T-helper 2 cell treated with Interferon-gamma antibody and Interleukin-4, amounts not matched to agents 5 μg/mL and 100 μg/mL, for 36 hours (primary cell): ENCODE measurements around the gene CMC1.
"Not testable (repeated sequence)": the region's sequence is repeated elsewhere in the genome, so short reads cannot be mapped to it uniquely, and the experiment has no call there.

Source experiments
- DNase-seq: peaks from one replicate; pipeline ENCODE4 v3.0.0; 2021; ENCODE audit warnings: low spot score
- H3K27ac Mint-ChIP-seq: one replicate; pipeline ENCODE4 v1.8.0; 2021; ENCODE audit warnings: mild to moderate bottlenecking, mixed read lengths
- H3K27me3 Mint-ChIP-seq: one replicate; pipeline ENCODE4 v1.8.0; 2021; ENCODE audit warnings: low read depth, mixed read lengths
- H3K36me3 Mint-ChIP-seq: one replicate; pipeline ENCODE4 v1.8.0; 2021; ENCODE audit warnings: low read depth, mixed read lengths
- H3K4me1 Mint-ChIP-seq: one replicate; pipeline ENCODE4 v1.8.0; 2021; ENCODE audit warnings: low read depth, mixed read lengths
- H3K4me3 Mint-ChIP-seq: one replicate; pipeline ENCODE4 v1.8.0; 2022; ENCODE audit warnings: mild to moderate bottlenecking, moderate library complexity, mixed read lengths
- H3K9me3 Mint-ChIP-seq: one replicate; pipeline ENCODE4 v1.8.0; 2021; ENCODE audit warnings: mixed read lengths

CMC1 gene, protein sequence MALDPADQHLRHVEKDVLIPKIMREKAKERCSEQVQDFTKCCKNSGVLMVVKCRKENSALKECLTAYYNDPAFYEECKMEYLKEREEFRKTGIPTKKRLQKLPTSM

DNA sequence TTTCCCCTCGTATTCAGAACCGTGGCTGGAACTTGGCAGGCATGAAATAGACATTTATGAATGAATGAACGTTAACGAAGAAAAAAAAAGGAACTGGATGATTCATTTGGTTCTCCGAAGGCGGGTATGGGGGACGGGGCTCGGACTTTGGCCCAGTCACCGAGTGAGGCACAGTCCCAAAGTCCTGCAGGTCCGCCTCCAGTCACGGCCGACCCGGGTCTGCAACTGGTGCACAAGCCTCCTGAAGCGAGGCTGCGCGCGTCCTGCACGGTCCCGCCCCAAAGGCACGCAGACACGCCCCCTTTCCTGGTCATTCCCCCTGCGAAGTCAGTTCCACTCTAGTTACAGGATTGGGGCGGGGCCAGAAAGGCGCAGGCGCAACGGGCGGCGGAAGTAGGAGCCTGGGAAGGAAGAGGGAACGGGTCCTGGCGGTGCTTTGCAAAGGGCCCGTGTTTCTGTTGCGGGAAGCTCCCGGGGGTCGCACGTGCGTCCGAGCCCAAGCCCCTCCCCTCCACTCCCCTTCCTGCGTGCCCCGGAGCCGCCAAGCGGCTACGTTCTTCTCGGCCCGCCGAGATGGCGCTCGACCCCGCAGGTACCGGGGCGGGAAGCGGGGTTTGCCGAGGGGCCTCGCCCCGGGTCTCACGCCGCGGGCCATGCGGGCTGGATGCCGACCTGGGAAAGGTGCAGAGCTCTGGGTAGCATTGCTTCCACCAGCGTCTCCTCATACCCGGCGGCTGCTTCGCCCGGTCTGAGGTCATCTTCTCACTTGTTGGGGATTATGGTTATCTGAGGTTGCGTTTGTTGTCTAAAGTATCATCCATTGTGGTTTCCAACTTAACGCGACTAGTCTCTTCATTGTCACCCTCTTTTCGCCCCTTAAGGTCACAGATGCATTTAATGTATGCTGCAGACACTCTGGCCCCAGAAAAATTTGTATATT, at the start of gene CMC1:
CMC1 (plus strand) TSS at position 399 of the 940 bp plus-strand sequence; CDS start at position 574, 175 bp downstream.
- peak within 1 kb of the TSS; percentile 94 for H3K27ac Mint-ChIP-seq
- peaks cover 11% of the 10 kb centered on the region for H3K36me3 Mint-ChIP-seq
- H3K27me3 Mint-ChIP-seq = no peaks in the 10 kb centered on the region
- no peaks in the 10 kb centered on the region for H3K9me3 Mint-ChIP-seq
- DNase-seq = peak; percentile 94
- peak within 1 kb of the TSS; percentile 93 for H3K4me3 Mint-ChIP-seq
- peaks cover 32% of the 10 kb centered on the region for H3K4me1 Mint-ChIP-seq

DNA sequence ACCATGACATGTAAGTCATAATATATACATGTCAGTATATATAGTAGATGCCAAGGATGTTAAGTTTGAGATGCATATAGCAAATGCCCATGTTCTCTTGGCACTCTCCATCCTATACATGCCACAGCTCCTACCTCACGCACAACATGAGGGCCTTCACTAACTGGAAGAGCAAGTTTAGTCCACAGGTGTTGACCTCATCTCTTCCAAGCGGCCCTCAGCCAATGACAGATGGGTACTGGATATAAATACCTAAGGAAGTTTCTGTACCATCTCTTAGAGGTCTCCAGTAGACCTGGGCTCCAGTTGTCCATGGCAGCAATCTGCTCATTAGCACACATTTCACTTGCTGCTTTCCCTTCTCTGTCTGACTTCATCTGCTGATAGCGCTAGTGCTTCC, 43.3 kb upstream of the CMC1 start:
- no peak overlapping the region for H3K27ac Mint-ChIP-seq

DNA sequence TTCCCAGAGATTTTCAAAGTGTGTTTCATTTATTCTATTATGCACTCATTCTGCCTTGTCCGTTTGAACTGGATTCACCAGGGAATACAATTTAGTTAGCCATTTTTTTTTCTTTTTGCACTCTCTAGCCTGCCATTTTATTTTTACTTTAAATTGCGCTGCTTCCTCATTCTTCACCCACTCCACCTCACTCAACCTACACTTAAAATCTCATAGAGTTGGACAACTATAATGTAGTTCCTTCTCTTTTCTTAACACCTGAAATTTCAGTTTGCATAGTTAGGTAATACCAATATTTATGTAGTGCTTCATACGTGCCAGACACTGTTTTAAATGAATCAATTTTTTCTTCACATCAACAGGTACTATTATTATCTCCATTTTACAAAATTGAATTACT, 42.4 kb upstream of the CMC1 start:
- Mint-ChIP-seq H3K27ac (no peak overlapping the region), H3K4me3 (no peak overlapping the region), H3K36me3 (no peaks in the 10 kb centered on the region), H3K4me1 (no peaks in the 10 kb centered on the region), H3K27me3 (peaks cover 3% of the 10 kb centered on the region), H3K9me3 (no peaks in the 10 kb centered on the region)
- DNase-seq = no peak

More for the DNA sequence above, 43.3 kb upstream of the CMC1 start:
- no peaks in the 10 kb centered on the region for H3K9me3 Mint-ChIP-seq
- no peak for DNase-seq
- H3K36me3 Mint-ChIP-seq = no peaks in the 10 kb centered on the region
- H3K4me1 Mint-ChIP-seq = no peaks in the 10 kb centered on the region
- H3K27me3 Mint-ChIP-seq = peaks cover 3% of the 10 kb centered on the region
- no peak overlapping the region for H3K4me3 Mint-ChIP-seq

DNA sequence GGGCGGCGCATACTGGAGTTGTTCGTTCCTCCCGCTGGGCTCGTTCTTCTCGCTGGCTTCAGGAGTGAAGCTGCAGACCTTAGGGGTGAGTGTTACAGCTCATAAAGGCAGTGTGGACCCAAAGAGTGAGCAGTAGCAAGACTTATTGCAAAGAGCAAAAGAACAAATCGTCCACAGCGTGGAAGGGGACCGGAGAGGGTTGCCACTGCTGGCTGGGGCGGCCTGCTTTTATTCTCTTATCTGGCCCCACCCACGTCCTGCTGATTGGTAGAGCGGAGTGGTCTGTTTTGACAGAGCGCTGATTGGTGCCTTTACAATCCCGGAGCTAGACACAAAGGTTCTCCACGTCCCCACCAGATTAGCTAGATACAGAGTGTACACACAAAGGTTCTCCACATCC, 41.8 kb upstream of the CMC1 start:
- not testable (repeated sequence) for DNase-seq, H3K9me3 Mint-ChIP-seq, H3K27me3 Mint-ChIP-seq, H3K36me3 Mint-ChIP-seq, H3K4me1 Mint-ChIP-seq, H3K27ac Mint-ChIP-seq
- H3K4me3 Mint-ChIP-seq = peak overlapping the region; percentile 9

DNA sequence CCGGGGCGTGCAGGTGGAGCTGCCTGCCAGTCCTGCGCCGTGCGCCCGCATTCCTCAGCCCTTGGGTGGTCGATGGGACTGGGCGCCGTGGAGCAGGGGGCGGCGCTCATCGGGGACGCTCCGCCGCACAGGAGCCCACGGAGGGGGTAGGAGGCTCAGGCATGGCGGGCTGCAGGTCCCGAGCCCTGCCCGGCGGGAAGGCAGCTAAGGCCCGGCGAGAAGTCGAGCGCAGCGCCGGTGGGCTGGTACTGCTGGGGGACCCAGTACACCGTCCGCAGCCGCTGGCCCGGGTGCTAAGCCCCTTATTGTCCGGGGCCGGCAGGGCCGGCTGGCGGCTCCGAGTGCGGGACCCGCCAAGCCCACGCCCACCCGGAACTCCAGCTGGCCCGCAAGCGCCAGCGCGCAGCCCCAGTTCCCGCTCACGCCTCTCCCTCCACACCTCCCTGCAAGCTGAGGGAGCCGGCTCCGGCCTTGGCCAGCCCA, 41.0 kb upstream of the CMC1 start:
- H3K27ac Mint-ChIP-seq, H3K4me3 Mint-ChIP-seq, H3K27me3 Mint-ChIP-seq, H3K4me1 Mint-ChIP-seq, DNase-seq, H3K9me3 Mint-ChIP-seq, H3K36me3 Mint-ChIP-seq: not testable (repeated sequence)

DNA sequence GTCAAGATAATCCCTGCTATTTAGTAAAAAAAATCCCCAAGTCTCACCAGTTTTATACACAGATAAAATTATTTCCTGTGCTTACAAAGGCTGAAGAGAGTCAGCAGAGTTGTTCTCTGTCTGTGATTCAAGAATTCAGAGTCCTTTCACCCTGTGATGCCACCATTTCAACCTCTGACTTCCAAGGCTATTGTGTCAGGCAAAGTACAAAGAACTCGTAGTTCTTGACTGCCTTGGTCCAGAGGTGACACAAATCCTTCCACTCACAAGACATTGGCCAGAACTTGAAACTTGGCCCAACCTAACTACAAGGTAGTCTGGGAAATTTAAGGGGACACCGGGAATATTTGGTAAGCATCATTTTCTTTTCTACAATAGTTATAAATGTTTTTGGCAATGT, 34.9 kb upstream of the CMC1 start:
- Mint-ChIP-seq H3K36me3 (peaks cover 3% of the 10 kb centered on the region), H3K27ac (no peak overlapping the region), H3K4me3 (no peak overlapping the region), H3K9me3 (peaks cover 7% of the 10 kb centered on the region), H3K27me3 (no peaks in the 10 kb centered on the region), H3K4me1 (peaks cover 25% of the 10 kb centered on the region)
- DNase-seq = no peak

DNA sequence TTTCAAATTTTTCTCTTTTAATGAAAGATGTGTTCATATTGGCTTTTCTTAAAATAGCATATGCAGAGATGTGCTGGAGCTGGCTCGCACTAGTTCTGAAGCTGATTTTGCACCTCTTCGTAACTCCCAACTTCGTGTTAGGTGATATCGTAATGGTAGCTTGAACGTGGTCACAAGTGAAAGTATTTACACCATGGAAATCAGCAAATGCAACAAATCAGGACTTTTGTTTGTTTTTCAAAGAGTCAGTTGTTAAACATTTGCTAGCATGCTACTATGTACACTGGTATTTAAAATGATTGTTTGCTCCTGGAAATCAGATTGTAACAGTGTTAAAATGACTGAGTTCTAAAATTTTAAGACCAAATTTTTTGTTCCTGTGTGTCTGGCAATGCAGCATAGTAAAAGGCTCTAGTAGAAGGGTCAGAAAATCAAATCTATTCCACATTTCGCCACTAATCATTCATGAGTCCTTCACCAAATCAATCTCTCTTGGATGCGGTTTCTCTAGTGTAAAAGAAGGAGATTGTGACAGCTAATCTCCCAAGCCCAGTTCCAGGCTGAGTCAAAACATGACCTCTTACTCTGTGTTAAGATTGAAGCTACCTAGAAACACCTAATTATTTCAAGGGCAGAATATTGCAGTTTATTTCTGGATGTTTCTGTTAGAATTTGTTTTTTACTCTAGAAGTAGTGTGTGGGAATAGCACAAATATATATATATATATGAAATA, 34.3 kb upstream of the CMC1 start:
- H3K27ac Mint-ChIP-seq = no peak overlapping the region
- peaks cover 3% of the 10 kb centered on the region for H3K36me3 Mint-ChIP-seq
- no peak for DNase-seq
- peaks cover 31% of the 10 kb centered on the region for H3K4me1 Mint-ChIP-seq
- H3K9me3 Mint-ChIP-seq = peaks cover 9% of the 10 kb centered on the region
- H3K27me3 Mint-ChIP-seq = no peaks in the 10 kb centered on the region
- H3K4me3 Mint-ChIP-seq = no peak overlapping the region

DNA sequence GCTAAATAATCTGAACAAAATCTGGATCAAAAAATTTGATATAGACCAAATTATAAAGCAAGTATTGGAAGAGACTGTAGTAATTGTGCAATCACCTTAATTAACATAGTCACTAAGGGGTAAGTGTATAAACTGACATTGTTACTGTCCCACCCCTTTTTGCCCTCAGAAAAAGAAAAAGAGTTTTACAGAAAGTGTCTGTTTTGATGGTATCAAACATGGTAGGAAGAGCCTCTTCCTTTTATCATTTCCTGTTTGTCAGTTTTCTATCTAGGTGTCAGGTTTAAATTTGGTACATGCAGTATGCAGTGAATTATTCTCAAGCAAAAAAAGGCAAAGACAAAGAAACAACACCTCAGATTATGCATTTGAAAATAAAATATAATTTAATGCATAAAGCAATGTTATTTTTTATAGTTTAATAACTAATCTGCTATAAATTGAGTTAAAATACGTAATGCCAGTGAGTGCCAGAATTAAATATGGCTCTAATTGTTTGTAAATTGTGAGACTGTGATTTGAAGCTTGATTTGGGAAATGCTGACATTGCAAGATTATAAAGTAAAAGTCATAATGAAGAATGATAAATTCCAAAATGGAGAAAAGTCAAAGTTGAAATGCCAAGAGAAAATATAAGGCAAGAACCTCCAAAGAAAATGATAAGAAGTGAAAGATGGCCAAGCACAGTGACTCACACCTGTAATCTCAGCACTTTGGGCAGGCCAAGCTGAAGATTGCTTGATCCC, 30.3 kb upstream of the CMC1 start:
- peaks cover 35% of the 10 kb centered on the region for H3K4me1 Mint-ChIP-seq
- H3K4me3 Mint-ChIP-seq = peak overlapping the region; percentile 70
- no peak for DNase-seq
- H3K9me3 Mint-ChIP-seq = peaks cover 46% of the 10 kb centered on the region
- peaks cover 37% of the 10 kb centered on the region for H3K36me3 Mint-ChIP-seq
- H3K27me3 Mint-ChIP-seq = no peaks in the 10 kb centered on the region
- H3K27ac Mint-ChIP-seq = peak overlapping the region; percentile 76

DNA sequence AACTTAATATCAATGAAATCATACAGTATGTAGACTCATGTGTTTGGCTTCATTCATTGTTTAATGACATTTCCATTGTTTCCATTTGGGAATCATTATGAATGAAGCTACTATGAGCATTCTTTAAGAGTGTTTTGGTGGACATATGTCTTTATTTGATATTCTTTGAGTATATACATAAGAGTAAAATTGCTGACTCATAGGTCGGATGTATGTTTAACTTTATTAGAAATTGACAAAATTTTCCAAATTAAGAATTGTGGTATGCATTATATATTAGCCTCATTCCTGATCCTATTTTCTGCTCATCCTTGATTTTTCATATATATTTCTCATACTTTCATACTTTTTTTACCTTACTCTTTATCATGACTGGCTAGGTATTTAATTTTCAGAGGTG, 28.7 kb upstream of the CMC1 start:
- Mint-ChIP-seq H3K36me3 (peaks cover 43% of the 10 kb centered on the region), H3K9me3 (peaks cover 55% of the 10 kb centered on the region), H3K27me3 (no peaks in the 10 kb centered on the region), H3K4me1 (peaks cover 31% of the 10 kb centered on the region), H3K4me3 (no peak overlapping the region), H3K27ac (no peak overlapping the region)
- DNase-seq = no peak

DNA sequence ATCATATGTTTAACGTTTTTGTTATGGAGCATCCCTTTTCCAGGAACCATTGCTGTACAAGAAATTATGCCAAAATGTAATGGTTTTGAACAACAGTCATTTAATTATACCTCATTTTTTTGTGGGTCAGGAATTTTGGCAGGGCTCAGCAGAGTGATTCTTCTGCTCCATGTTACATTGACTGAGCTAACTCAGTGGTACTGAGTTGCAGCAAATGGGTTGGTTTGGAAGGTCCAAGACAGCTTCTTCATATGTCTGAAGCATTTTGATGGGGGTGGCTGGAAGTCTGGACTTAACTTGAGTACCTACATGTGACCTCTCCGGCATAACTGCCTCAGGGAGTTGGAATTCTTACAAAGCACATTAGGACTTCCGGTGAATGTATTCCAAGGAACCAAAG, 26.0 kb upstream of the CMC1 start:
- H3K9me3 Mint-ChIP-seq = peaks cover 68% of the 10 kb centered on the region
- peaks cover 33% of the 10 kb centered on the region for H3K4me1 Mint-ChIP-seq
- no peak overlapping the region for H3K4me3 Mint-ChIP-seq
- H3K27me3 Mint-ChIP-seq = no peaks in the 10 kb centered on the region
- no peak overlapping the region for H3K27ac Mint-ChIP-seq
- peaks cover 47% of the 10 kb centered on the region for H3K36me3 Mint-ChIP-seq
- no peak for DNase-seq

DNA sequence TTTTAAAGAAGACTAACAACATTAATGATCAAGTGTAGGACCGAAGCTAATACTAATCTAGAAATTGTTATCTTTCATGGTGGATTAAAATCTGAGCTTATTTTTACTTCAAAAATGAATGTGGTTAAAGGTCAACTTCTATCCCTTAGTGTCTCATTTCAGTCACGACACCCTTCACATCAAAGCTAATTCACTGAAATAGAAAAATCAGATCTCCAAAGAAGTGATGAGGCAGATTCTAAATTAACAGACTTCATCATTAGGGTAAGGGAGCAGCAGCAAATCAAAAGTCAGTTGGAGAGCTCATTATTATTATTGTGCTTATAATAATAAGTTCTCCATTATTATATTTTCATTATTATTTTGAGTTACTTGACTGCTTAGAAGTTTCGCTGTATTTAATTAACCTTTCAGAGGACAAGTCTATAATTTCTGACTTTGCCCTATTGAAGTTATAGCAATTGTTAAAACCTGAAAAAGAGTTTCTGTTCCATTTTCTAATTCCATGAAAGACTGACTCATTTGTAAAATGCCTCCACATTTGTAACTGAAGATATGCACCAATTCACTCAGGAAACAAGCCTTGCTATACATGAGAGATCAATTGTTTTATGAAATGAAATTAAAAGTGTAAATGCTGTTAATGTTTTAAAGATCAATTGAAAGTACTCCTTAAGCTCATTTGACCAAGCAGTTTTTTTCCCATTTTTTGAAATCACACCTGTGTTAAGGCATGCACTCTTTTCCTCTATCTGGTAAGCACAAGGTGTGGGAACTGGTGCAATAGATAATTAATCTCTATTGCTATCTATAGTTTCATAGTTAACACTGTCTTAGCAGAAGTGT, 23.1 kb upstream of the CMC1 start:
- H3K9me3 Mint-ChIP-seq = peaks cover 54% of the 10 kb centered on the region
- H3K27ac Mint-ChIP-seq = peak overlapping the region; percentile 62
- no peak for DNase-seq
- peaks cover 43% of the 10 kb centered on the region for H3K36me3 Mint-ChIP-seq
- no peak overlapping the region for H3K4me3 Mint-ChIP-seq
- no peaks in the 10 kb centered on the region for H3K27me3 Mint-ChIP-seq
- peaks cover 14% of the 10 kb centered on the region for H3K4me1 Mint-ChIP-seq

DNA sequence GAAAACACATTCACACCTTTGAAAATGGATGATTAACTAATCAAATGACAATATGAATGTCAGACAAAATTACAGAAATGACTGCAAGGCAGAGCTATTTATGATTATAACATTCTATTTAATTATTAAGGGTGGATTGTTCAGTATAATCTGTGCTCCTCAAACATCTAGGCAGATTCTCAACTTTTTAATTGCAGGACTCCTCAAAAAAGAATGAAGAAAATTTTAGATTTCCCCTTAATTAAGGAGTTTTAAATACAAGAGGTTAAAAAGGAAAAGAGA, 22.6 kb upstream of the CMC1 start:
- Mint-ChIP-seq H3K27ac (peak overlapping the region; percentile 62), H3K36me3 (peaks cover 38% of the 10 kb centered on the region), H3K27me3 (no peaks in the 10 kb centered on the region), H3K4me3 (no peak overlapping the region), H3K9me3 (peaks cover 49% of the 10 kb centered on the region), H3K4me1 (peaks cover 14% of the 10 kb centered on the region)
- no peak for DNase-seq

DNA sequence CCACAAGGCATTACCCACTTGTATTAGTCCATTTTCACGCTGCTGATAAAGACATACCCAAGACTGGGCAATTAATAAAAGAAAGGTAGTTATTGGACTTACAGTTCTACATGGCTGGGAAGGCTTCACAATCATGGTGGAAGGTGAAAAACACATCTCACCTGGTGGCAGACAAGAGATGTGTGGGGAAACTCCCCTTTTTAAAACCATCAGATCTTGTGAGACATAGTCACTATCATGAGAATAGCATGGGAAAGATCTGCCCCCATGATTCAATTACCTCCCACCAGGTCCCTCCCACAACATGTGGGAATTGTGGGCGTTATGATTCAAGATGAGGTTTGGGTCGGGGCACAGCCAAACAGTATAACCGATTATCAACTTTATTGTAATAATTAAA, 17.0 kb upstream of the CMC1 start:
- Mint-ChIP-seq H3K27ac (no peak overlapping the region), H3K27me3 (no peaks in the 10 kb centered on the region), H3K4me1 (no peaks in the 10 kb centered on the region), H3K4me3 (no peak overlapping the region), H3K36me3 (peaks cover 8% of the 10 kb centered on the region), H3K9me3 (peaks cover 16% of the 10 kb centered on the region)
- DNase-seq = no peak
